HL-60 (cell line): ENCODE measurements around the gene SYCE3.

ENCODE experiments used
- CTCF ChIP-seq: IDR thresholded peaks from one replicate; pipeline ENCODE4 v1.5.1; 2011; ENCODE audit warnings: low read length, control low read depth, inconsistent platforms; ENCODE audit not compliant: insufficient read depth
- POLR2AphosphoS5 ChIP-seq: IDR thresholded peaks from 2 replicates; pipeline ENCODE4 v1.6.1; 2012; ENCODE audit warnings: low read depth

GRCh38 chr22:50524676-50525103 lies 38.0 kb downstream of the SYCE3 start:
- TF ChIP-seq POLR2AphosphoS5, result no peak; the same call in 1 of the 2 replicates
- no peak for TF ChIP-seq CTCF
